OCI-LY1 (cell line): ENCODE results near the gene GLIS1.

ENCODE experiments used
- H2AFZ ChIP-seq: fragments of 200-600 bp; sonication (generic), shearing (Covaris generic); 2 replicates; pipeline ENCODE4 v1.6.0; 2014; ENCODE audit warnings: antibody characterized with exemption, mild to moderate bottlenecking, low read length
- H3F3A ChIP-seq: fragments of 200-600 bp; sonication (generic), shearing (Covaris generic); 2 replicates; pipeline ENCODE4 v1.6.0; 2014; ENCODE audit warnings: mild to moderate bottlenecking, antibody characterized with exemption, low read length, moderate library complexity; ENCODE audit not compliant: insufficient read depth
- H3K27ac ChIP-seq: fragments of 200-600 bp; sonication (generic); 2 replicates; pipeline ENCODE4 v1.5.1; 2014; ENCODE audit warnings: low read length, mixed run types, mild to moderate bottlenecking, low read depth; ENCODE audit not compliant: poor library complexity, severe bottlenecking
- H3K27me3 ChIP-seq: fragments of 200-600 bp; sonication (generic); 2 replicates; pipeline ENCODE4 v1.6.0; 2014; ENCODE audit warnings: antibody characterized with exemption, mild to moderate bottlenecking, low read length, moderate library complexity; ENCODE audit not compliant: insufficient read depth
- H3K36me3 ChIP-seq: fragments of 200-600 bp; sonication (generic); 2 replicates; pipeline ENCODE4 v1.6.1; 2014; ENCODE audit warnings: mild to moderate bottlenecking, antibody characterized with exemption, low read length, moderate library complexity, mixed read lengths; ENCODE audit not compliant: insufficient read depth
- H3K4me1 ChIP-seq: fragments of 200-600 bp; sonication (generic); 2 replicates; pipeline ENCODE4 v1.5.1; 2014; ENCODE audit warnings: mild to moderate bottlenecking, low read length, moderate library complexity; ENCODE audit not compliant: insufficient read depth, severe bottlenecking
- H3K4me2 ChIP-seq: fragments of 200-600 bp; sonication (generic), shearing (Covaris generic); 2 replicates; pipeline ENCODE4 v1.6.1; 2014; ENCODE audit warnings: low read length
- H3K4me3 ChIP-seq: fragments of 200-600 bp; sonication (generic); 2 replicates; pipeline ENCODE4 v1.5.1; 2014; ENCODE audit warnings: low read length, low read depth, mild to moderate bottlenecking, mixed read lengths; ENCODE audit not compliant: poor library complexity, severe bottlenecking
- H3K79me2 ChIP-seq: fragments of 200-600 bp; shearing (Covaris generic); 2 replicates; pipeline ENCODE4 v1.6.1; 2016; ENCODE audit warnings: mixed run types, low read length, mixed read lengths; ENCODE audit not compliant: insufficient read depth
- H3K9ac ChIP-seq: fragments of 200-600 bp; sonication (generic), shearing (Covaris generic); 2 replicates; pipeline ENCODE4 v1.6.1; 2014; ENCODE audit warnings: mild to moderate bottlenecking, low read length, mixed read lengths
- H3K9me2 ChIP-seq: fragments of 200-600 bp; sonication (generic), shearing (Covaris generic); 2 replicates; pipeline ENCODE4 v1.6.1; 2014; ENCODE audit warnings: low read depth, mild to moderate bottlenecking, low read length, mixed read lengths
- H3K9me3 ChIP-seq: fragments of 200-600 bp; shearing (Covaris generic); 2 replicates; pipeline ENCODE4 v1.6.1; 2014; ENCODE audit warnings: low read length, mixed read lengths
- H4K20me1 ChIP-seq: fragments of 200-600 bp; sonication (generic), shearing (Covaris generic); 2 replicates; pipeline ENCODE4 v1.6.0; 2016; ENCODE audit warnings: mild to moderate bottlenecking, low read length; ENCODE audit not compliant: insufficient read depth
- EZH2 ChIP-seq: fragments of 200-600 bp; sonication (generic), shearing (Covaris generic); IDR thresholded peaks from 2 replicates; pipeline ENCODE4 v1.8.0; 2017; ENCODE audit warnings: borderline replicate concordance, mixed run types, mild to moderate bottlenecking, antibody characterized with exemption, low read length, moderate library complexity, mixed read lengths
- TF ChIP-seq, protein P1 (sequence below): fragments of 200-600 bp; sonication (generic), shearing (Covaris generic); IDR thresholded peaks from 2 replicates; pipeline ENCODE4 v1.5.1; 2017; ENCODE audit warnings: mild to moderate bottlenecking, antibody characterized with exemption, low read length, moderate library complexity, mixed read lengths

Gene GLIS1

DNA sequence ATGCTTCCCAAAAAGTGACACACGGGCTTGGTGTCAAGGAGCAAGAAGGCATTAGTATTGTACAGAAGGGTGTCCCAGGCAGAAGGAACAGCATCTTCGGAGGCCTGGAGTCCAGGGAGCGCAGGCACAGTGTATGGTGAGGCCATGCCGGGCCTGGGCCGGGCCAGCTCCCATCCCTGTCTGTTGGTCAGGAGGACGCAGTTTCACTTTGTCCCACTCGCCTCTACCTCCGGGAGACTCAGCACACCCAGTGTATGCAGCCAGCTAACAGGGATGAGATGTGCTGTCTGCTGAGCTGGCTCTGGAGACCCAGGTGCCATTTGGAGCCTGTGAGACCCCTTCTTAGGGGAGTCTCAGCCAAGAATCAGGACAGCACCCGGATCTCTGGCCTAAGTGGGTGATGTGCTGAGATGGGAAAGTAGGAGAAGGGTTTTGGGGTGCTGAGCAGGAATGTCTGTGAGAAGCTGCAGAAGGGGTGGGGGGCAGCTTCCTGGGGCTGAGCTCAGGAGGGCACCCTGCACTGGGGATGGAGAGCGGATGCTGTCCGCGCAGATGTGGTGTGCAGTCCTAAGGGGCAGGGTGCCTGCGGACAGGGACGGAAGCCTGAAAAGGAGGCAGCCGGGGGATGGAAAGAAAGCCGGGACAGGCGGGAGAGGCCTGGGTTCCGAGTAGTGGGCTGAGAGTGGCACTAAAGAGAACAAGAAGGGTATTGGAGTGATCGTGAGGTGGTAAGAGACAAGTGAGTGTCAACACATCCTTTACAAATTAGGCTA lies 254.1 kb downstream of the GLIS1 start:
- no peaks in the 10 kb centered on the region for H3K27me3 ChIP-seq
- no peaks in the 10 kb centered on the region for H3K4me1 ChIP-seq
- TF ChIP-seq, protein P1, sequence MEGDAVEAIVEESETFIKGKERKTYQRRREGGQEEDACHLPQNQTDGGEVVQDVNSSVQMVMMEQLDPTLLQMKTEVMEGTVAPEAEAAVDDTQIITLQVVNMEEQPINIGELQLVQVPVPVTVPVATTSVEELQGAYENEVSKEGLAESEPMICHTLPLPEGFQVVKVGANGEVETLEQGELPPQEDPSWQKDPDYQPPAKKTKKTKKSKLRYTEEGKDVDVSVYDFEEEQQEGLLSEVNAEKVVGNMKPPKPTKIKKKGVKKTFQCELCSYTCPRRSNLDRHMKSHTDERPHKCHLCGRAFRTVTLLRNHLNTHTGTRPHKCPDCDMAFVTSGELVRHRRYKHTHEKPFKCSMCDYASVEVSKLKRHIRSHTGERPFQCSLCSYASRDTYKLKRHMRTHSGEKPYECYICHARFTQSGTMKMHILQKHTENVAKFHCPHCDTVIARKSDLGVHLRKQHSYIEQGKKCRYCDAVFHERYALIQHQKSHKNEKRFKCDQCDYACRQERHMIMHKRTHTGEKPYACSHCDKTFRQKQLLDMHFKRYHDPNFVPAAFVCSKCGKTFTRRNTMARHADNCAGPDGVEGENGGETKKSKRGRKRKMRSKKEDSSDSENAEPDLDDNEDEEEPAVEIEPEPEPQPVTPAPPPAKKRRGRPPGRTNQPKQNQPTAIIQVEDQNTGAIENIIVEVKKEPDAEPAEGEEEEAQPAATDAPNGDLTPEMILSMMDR, result no peak
- TF ChIP-seq EZH2, result no peak
- H3K4me2 ChIP-seq, result no peak overlapping the region
- H3K9me2 ChIP-seq, result no peaks in the 10 kb centered on the region
- H3K9ac ChIP-seq, result no peak overlapping the region
- no peaks in the 10 kb centered on the region for H4K20me1 ChIP-seq
- H3K9me3 ChIP-seq, result no peaks in the 10 kb centered on the region
- no peaks in the 10 kb centered on the region for H3K36me3 ChIP-seq
- H2AFZ ChIP-seq, result no peak overlapping the region
- H3K4me3 ChIP-seq, result no peak overlapping the region
- H3K79me2 ChIP-seq, result no peaks in the 10 kb centered on the region
- H3F3A ChIP-seq, result no peaks in the 10 kb centered on the region
- no peak overlapping the region for H3K27ac ChIP-seq

DNA sequence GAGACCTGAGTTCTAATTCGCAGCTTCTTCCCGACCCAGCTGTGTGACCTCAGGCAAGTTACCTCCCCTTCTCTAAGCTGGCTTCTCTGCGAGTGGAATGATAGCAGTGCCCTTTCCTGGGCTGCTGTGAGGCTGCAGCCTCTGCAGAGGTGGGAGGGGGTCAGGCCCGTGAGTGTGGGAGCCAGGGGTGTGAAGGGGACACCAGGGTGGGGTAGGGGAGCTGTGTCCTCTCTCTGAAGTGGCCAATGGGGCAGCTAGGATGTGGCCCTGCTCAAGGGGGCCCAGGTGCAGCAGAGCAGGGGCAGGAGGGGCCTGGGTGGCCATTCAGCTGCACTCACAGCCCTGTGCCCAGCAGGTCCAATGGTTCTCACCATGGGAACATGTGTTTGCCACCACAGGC lies 255.3 kb downstream of the GLIS1 start:
- Histone ChIP-seq H3K4me1 (no peaks in the 10 kb centered on the region), H3K36me3 (no peaks in the 10 kb centered on the region), H3K27me3 (no peaks in the 10 kb centered on the region), H3K79me2 (no peaks in the 10 kb centered on the region), H3K4me2 (no peak overlapping the region), H4K20me1 (no peaks in the 10 kb centered on the region), H3K9me3 (no peaks in the 10 kb centered on the region), H2AFZ (no peak overlapping the region), H3F3A (no peaks in the 10 kb centered on the region), H3K9ac (no peak overlapping the region), H3K9me2 (no peaks in the 10 kb centered on the region), H3K27ac (no peak overlapping the region), H3K4me3 (no peak overlapping the region)
- TF ChIP-seq, protein P1, result no peak
- no peak for TF ChIP-seq EZH2

GRCh38 chr1:53483170-53483569 lies 255.8 kb downstream of the GLIS1 start:
- Histone ChIP-seq H3K36me3 (no peaks in the 10 kb centered on the region), H3K4me3 (no peak overlapping the region), H2AFZ (no peak overlapping the region), H3K79me2 (no peaks in the 10 kb centered on the region), H3K9me2 (no peaks in the 10 kb centered on the region), H3K4me1 (no peaks in the 10 kb centered on the region), H3F3A (no peaks in the 10 kb centered on the region), H3K9me3 (no peaks in the 10 kb centered on the region), H3K27me3 (no peaks in the 10 kb centered on the region), H4K20me1 (no peaks in the 10 kb centered on the region), H3K4me2 (no peak overlapping the region), H3K27ac (no peak overlapping the region), H3K9ac (no peak overlapping the region)
- no peak for TF ChIP-seq EZH2
- TF ChIP-seq, protein P1, result no peak
